Measurements from ENCODE around the gene HCFC1R1.

DNA sequence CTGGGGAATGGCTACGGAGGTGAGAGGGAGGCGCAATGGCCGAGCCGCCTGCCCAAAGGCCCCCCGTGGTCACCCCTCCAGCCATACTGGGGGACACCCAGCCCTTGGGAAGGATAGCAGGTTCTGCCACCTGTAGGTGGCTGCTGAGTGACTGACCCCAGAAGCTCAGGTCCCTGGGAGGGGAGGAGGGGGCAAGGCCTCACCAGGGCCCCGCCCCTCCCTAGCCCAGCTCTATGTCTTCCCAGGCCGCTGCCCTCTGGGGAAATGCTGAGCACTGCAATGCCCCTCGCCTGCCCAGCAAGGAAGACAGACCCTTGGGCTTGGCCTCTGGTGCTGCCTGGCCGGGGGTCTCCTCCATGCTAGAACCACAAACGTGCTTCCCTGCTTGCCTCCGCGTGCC is 22.4 kb downstream of the HCFC1R1 start:
- no peak for TF ChIP-seq CTCF (IDR thresholded peaks at IDR 0.05 in 2 of 3, conservative IDR thresholded peaks at IDR 0.05 in 1 of 3; ENCODE audit: borderline replicate concordance in 1 of 3, insufficient read depth in 1 of 3, low read depth in 2 of 3, low read length in 2 of 3)
- no peak for TF ChIP-seq EZH2 (IDR thresholded peaks at IDR 0.05)
- TF ChIP-seq ZFX (IDR thresholded peaks at IDR 0.05), result no peak
- TF ChIP-seq REST (IDR thresholded peaks at IDR 0.05; ENCODE audit: low read depth), result no peak
- TF ChIP-seq POLR2A (IDR thresholded peaks at IDR 0.05; ENCODE audit: borderline replicate concordance, extremely low read depth, insufficient read depth, insufficient read length), result no peak

Measured in HCT116 (cell line).